HK-2 (cell line): ENCODE data around the gene OR2T2.
"Not testable (repeated sequence)": the region's sequence is repeated elsewhere in the genome, so short reads cannot be mapped to it uniquely, and the experiment has no call there.

Experiments used
- DNase-seq: peaks from one replicate; pipeline ENCODE4 v3.0.0-alpha.2; 2018; ENCODE audit not compliant: unreplicated experiment

Gene OR2T2

DNA sequence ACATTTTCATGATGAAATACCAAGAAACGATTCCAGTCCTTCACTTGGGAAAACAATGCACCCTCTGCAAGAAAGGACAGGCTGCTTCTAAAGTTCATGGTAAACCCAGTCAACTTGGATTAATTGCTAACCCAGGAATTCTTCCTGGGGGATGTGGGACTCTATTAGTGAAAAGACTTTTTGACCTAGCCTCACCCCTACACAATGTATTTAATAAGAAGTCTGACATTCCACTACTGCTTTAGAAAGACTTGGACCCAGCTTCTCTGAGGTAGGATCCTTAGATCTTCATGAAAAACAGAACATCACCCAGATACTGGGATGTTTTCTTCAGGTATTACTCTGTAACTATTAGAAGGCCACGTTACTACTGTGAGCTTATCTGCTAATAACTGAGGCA, at the start of gene OR2T2:
Gene OR2T2, plus strand, starts transcription at position 239 of the 400 bp plus-strand sequence. CDS start 7,161 bp downstream, outside the sequence.
- DNase-seq, result not testable (repeated sequence)

DNA sequence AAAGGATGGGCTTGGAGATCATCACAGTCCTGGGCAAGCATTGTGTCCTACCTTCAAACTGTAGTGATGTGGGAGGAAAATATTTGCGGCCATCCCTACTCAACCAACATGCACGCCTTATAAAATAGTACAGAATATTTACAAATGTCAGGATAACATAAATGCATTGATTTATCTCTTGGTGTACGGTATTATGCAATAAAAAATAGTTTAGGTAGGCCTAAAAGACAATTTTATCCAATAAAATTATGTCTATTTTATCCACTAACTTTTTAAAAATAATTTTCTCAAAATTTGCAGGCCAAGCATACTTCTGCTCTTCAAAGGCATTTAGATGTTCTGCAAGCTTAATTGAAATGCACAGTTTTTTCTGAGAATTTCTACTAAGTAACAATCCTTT, 42.7 kb upstream of the OR2T2 start, which contains the start of gene OR2T1:
Gene OR2T1, plus strand, starts transcription at position 301 of the 400 bp plus-strand sequence. CDS start 3,100 bp downstream, outside the sequence.
- no peak for DNase-seq

DNA sequence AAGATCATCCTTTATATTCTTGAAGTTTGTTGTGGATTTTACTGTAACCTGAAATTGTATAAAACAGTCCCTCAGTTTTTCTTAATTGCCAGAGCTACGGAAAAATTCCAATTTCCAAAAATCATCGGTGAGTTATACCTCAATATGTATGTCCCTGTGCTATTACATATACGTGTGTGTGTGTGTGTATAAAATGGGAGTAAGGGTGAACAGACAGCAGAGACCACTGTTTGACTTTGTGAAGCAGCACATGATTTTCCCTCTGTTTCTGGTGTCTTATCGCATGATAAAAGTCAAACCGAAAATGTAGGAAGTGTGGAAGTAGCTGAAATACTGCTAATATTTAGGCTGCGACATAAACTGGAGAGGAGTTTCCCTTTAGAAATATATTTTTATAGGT, 41.4 kb upstream of the OR2T2 start:
- no peak for DNase-seq

GRCh38 chr1:248406721-248407692, 38.4 kb upstream of the OR2T2 start:
- DNase-seq, result no peak

- DNase-seq, result no peak
Measured at GRCh38 chr1:248416226-248416625, 29.2 kb upstream of the OR2T2 start.

DNA sequence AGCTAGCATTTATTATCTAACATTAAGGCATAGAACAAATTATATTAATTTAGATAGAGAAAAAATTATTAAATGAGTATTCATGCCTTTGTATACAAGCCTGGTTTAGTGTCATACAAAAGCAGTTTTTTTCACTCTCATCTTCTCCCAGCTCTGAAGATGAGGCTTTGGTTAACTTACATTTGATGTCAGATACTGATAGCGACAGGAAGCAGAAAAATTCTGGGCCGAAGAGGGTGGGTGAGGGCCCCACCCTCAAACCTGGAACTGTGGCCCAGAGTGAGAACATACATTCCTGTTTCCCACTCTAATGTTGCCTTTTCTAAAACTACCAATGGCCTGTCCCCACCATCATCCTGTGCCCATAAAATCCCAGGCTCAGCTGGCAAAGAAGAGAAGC, 27.6 kb upstream of the OR2T2 start:
- no peak for DNase-seq

GRCh38 chr1:248421384-248421783, 24.1 kb upstream of the OR2T2 start:
- DNase-seq, result peak; percentile 2

- DNase-seq, result not testable (repeated sequence)
Measured at GRCh38 chr1:248427526-248428191, 17.8 kb upstream of the OR2T2 start.

- DNase-seq, result not testable (repeated sequence)
Measured at GRCh38 chr1:248428192-248428533, 17.3 kb upstream of the OR2T2 start.

DNA sequence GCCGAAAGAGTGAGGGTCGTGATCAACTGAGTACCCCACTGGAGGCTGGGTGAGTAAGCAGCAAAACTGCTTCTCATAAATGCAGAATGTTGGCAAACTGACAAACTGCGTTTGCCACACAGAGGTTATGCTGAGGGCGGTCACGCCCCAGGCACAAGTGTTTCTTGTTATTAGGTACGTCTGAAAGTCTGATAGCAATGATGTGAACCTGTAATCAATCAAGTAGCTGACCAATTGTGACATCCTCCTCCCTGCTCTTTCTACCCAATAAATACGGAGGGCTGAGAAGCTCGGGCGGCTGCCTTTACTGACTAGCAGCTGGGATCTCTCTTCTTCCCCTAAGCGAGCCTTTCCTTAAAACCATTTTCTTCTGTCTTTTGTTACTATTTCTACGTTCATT, 13.8 kb upstream of the OR2T2 start:
- not testable (repeated sequence) for DNase-seq

DNA sequence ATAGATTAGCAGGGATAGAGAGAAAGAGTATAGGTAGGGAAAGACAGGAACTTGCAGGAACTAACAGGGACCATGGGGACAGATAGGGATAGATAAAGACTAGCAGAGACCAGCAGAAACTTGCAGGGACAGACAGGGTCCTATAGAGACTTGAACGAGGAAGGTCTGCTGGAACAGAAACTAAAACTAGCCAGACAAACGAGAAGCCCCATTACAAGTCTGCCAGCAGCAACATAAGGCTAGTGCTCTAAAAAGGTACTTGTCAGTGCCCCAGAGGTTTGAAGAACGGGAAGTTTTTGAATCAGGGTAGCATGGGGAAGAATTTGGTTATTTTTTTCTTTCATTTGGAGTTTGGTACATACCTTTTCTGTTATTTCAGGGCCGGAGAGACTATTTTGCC, 13.2 kb upstream of the OR2T2 start:
- not testable (repeated sequence) for DNase-seq

DNA sequence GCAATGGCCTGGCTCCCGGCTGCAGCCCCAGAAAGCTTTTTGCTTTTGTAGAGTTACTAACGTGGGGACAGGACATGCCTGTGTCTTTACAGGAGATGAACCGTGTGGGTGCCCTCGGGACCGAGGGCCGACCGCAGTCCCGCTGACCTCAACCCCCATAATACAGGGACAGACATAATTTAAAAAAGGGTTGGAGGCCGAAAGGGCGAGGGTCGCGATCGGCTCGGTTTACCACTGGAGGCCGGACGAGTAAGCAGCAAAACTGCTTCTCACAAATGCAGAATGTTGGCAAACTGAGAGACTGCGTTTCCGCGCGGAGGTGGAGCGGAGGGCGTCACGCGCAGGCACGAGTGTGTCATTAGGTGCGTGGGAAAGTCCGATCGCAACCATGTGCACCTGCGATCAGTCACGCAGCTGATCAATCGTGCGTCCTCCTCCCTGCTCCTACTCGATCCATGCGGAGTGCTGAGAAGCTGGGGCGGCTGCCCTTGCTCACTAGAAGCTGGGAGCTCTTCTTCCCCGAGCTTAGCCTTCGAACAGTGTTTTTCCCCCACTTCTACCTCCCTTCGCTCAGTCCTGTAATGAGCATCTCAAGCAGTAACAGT, 11.5 kb upstream of the OR2T2 start:
- DNase-seq, result not testable (repeated sequence)

DNA sequence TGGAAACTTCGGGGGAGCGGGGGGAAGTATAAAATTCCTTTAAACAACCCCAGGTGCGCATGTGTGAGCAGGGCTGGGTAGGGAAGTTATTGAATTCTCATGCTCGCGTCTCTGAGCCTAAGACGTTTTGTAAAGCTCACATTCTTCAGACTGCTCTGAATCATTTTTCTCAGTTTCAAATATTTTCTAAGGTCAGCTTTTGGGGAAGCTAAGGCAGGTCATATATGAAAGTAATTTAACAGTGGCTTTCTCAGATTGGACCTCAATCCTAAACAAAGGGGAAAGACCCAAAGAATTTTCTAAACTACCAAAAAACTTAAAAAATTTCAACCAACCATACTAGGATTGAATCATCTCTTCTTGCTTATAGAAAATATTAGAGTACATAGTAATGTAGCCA, 10.5 kb upstream of the OR2T2 start:
- not testable (repeated sequence) for DNase-seq

GRCh38 chr1:248436303-248436702, 9.1 kb upstream of the OR2T2 start:
- DNase-seq, result not testable (repeated sequence)

- DNase-seq, result not testable (repeated sequence)
Measured at GRCh38 chr1:248438668-248439067, 6.8 kb upstream of the OR2T2 start.

- DNase-seq, result not testable (repeated sequence)
Measured at GRCh38 chr1:248439283-248439682, 6.2 kb upstream of the OR2T2 start.

DNA sequence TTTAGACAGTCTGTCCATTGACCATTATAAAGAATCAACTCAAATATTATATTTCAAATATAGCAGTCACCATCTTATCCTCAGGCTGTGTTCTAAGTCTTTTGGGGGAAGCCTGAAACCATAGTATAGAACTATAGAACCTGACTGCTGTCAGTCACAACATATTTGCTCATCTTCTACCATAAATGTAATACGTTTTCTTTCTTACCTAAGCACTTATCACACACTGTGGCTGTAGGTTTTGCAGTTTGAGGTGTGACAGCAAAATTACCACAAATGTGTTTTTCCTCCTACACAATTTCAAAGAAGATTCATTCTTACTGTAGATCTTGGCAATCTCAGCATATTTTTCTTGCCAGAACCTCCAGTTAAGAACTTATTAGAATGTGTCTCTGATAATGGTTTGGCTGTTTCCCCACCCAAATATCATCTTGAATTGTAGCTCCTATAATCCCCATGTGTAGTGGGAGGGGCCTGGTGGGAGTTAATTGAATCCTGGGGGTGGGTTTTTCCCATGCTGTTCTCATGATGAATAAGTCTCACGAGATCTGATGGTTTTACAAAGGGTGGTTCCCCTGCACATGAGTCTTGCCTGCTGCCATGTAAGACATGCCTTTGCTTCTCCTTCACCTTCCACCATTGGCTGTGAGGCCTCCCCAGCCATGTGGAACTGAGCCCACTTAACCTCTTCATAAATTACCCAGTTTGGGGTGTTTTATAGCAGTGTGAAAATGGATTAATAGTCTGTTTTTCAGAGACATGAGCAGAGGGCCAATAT, 2.7 kb upstream of the OR2T2 start:
- DNase-seq, result not testable (repeated sequence)

DNA sequence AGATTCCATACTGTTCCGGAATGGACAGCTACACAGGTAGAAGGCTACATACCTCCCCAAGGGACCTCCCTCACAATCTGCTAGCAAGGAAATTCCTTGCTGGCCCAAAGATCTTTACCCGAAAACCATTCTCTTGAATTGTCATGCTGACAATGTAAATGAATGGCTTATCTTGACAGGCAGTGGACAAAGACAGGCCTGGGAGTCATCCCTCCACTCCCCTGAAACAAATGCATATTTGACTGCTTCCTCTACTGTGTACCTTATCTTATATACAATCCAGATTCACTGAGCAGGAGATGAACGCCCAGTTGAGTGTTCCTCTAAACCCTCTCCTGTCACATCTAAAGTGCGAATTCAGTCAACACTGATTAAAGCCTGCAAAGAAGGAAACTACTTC, 834 bp upstream of the OR2T2 start:
- DNase-seq, result not testable (repeated sequence)

DNA sequence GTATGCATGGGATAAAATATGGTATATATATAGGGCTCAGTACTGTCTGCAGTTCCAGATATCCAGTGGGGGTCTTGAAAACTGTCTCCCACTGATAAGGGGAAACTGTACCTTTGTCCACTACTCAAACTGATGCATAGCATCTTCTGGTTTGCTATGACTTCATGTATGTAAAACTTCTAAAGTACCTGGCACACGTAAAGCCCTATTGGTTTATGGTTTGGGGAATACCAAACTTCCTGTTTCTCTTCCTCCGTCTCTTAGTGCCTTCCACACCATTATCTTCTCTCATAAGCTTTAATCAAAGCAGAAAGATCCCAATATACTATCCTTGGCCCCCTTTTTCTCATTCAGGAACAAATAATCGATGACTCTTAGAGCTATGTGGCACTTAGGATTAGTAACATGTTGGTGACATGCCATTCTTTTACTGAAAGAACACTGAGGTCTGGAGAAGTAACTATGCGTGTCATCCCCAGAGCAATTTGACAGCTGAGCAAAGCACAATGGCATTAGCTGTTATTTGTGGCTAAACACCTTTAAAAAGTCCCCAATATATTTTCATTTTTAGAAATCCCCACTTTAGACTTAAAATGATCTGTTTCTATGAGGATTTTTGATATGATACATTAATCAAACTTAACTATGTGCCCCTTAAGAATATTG, 3.1 kb downstream of the OR2T2 start:
- DNase-seq, result not testable (repeated sequence)

DNA sequence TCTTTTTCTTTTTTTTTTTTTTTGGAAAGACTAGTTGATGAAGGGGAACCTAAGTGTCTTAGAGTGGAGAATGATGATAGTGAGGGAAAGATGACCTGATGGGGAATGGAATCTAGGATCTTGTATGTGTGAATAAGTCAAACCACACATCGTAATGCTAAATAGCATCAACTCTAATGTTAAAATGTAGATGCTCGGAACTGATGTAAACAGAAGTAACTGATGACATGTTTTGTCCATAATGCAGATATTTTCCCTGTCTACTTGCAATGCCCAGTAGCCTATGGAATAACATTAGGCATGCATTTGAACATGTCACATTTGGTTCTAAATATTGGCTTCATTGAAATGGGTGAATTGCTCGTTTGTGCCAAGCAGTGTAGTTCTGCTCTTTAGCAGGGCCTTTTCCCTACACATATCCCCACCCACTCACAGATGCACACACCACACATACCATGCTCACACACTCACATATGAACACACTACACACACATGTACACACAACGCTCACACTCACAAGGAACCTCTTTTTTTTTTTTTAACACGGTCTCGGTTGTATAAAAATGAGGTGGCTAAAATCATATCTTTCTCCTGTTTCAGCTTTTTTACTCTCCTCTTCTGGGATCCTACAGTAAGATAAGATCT, 4.5 kb downstream of the OR2T2 start:
- DNase-seq, result not testable (repeated sequence)
